ENCODE results near the gene GCN1. TPM values are rescaled to one million over a fixed set of nuclear protein-coding genes. Genes with fewer than 3 reads are reported as not detected.
A peak's percentile ranks its signal among the peaks of the same experiment; 100 is the strongest.

Gene GCN1
- total and polyA plus RNA-seq, 4 donors = 39.2 to 53.4 (median 49.3) TPM

DNA sequence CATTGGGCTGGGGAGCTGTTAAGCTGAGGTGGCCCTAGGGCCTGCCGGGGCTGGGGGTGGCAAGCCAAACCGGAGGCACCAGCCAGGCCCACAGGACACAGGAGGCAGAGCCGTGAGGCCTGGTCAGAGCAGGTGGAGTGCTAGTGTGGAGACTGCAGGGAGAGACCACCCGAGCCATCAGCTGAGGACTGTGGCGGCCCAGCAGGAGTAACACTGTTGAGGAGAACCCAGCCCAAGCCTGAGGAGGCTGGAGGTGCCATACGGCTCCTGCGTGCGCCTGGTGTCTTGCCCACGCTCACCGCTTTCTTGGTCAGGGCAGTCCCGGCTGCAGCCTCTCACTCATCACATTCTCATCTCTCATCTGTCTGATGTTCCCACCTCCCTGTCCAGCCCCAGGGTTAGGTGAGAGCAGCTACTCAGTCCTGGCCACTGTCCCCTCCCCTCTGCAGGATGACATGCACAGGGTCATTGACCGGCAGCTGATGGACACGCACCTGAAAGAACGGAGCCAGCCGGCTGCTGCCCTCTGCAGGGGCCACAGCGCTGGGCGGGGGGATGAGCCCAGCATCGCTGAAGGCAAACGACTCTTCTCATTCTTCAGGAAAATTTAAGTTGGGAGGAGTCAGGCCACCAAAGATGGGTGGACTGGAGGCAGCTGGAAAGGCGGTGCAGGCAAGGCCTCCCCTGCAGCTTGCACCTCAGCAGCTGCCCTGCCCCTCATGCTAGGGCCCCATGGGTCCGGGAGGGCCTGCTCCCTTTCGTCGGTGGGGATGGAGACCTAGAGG, 101.8 kb downstream of the GCN1 start:
- Histone ChIP-seq H3K9me3 (ENCODE audit: control insufficient read depth, insufficient read depth, low read length) (no peaks in the 10 kb centered on the region), H3K4me3 (ENCODE audit: low read depth, low read length) (no peak overlapping the region), H3K4me1 (ENCODE audit: control insufficient read depth, insufficient read depth, low read length) (peaks cover 33% of the 10 kb centered on the region), H3K36me3 (ENCODE audit: control insufficient read depth, insufficient read depth, low read length) (peaks cover 70% of the 10 kb centered on the region), H3K27ac (ENCODE audit: low read depth, low read length) (no peak overlapping the region), H3K27me3 (ENCODE audit: control insufficient read depth, insufficient read depth, low read length) (no peaks in the 10 kb centered on the region)
- WGBS (ENCODE audit: insufficient coverage) = 76% methylated on average over 23 of the region's 23 CpGs
- DNase-seq (ENCODE audit: low read depth in 4 of 6, low spot score in 6 of 6) = no peak

DNA sequence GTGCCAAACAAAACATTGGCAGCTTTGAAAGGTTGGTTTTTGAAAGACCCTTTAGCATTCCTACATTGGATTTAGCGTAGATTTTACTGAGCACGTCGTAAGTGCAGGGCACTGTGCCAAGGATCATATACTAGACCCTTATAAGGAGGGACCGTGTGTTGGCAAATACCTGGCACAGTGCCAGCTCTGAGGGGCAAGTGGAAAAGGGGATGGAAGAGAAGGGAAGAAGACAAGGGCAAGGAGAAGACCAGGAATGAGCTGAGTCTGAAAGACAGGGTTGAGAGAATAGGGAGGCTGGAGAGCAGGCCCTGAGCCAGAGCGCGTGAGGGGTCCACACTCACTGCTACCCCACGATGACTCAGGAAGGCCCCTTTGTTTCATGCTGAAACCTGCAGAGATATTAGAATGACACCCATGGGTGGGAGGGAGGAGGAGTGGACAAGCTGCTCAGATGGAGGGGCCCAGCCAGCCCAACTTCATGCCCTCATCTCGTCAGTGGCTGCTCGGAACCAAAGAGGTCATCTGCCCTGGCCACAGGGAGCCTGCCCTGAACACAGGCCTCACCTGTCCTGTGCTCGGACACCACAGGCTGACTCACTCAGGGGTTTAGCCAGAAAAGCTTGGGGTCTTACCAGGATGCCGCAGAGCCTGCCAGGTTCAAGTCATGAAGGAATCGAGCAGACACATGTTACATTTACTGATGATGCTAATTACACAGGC, 103.0 kb downstream of the GCN1 start:
- H3K27me3 ChIP-seq (ENCODE audit: control insufficient read depth, insufficient read depth, low read length) = no peaks in the 10 kb centered on the region
- peaks cover 45% of the 10 kb centered on the region for H3K4me1 ChIP-seq (ENCODE audit: control insufficient read depth, insufficient read depth, low read length)
- peaks cover 58% of the 10 kb centered on the region for H3K36me3 ChIP-seq (ENCODE audit: control insufficient read depth, insufficient read depth, low read length)
- no peak overlapping the region for H3K4me3 ChIP-seq (ENCODE audit: low read depth, low read length)
- DNase-seq (ENCODE audit: low read depth in 4 of 6, low spot score in 6 of 6) = no peak
- no peak overlapping the region for H3K27ac ChIP-seq (ENCODE audit: low read depth, low read length)
- no peaks in the 10 kb centered on the region for H3K9me3 ChIP-seq (ENCODE audit: control insufficient read depth, insufficient read depth, low read length)
- 71% methylated on average over 12 of the region's 12 CpGs for WGBS (ENCODE audit: insufficient coverage)

DNA sequence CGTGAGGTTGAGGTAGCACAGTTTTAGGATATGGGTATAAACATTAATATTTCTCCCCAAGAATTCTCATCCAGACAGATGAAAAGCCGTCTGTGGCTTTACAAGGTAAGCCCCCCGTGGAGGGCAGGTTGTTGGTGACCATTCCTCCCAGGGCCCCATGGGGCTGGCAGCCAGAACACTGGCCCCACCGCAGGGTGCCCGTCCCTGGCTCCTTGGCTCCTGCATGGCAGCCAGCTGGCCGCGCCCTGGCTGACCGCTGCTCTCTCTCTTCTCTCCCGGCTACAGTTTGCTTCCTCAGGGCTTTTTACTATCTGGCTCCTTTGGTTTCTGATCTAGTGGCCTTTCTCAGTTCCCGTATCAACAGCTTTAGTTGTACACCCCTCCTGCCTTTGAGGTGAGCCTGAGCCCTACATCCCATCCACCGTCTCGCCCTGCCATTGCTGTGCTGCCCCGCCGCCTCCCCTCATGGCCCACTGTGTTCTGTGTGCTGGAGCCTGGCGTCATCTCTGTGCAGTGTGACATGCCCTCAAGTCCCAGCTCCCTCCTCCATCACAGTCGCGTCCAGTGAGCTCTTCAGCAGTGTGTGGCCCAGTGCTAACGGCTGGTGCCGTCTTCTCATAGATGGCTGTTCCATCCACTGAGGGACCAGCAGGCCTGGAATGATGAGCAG, 103.8 kb downstream of the GCN1 start:
- Histone ChIP-seq H3K36me3 (ENCODE audit: control insufficient read depth, insufficient read depth, low read length) (peaks cover 53% of the 10 kb centered on the region), H3K4me1 (ENCODE audit: control insufficient read depth, insufficient read depth, low read length) (peaks cover 45% of the 10 kb centered on the region), H3K9me3 (ENCODE audit: control insufficient read depth, insufficient read depth, low read length) (no peaks in the 10 kb centered on the region), H3K4me3 (ENCODE audit: low read depth, low read length) (no peak overlapping the region), H3K27ac (ENCODE audit: low read depth, low read length) (no peak overlapping the region), H3K27me3 (ENCODE audit: control insufficient read depth, insufficient read depth, low read length) (no peaks in the 10 kb centered on the region)
- WGBS (ENCODE audit: insufficient coverage) = 74% methylated on average over 18 of the region's 19 CpGs
- DNase-seq (ENCODE audit: low read depth in 4 of 6, low spot score in 6 of 6) = no peak

DNA sequence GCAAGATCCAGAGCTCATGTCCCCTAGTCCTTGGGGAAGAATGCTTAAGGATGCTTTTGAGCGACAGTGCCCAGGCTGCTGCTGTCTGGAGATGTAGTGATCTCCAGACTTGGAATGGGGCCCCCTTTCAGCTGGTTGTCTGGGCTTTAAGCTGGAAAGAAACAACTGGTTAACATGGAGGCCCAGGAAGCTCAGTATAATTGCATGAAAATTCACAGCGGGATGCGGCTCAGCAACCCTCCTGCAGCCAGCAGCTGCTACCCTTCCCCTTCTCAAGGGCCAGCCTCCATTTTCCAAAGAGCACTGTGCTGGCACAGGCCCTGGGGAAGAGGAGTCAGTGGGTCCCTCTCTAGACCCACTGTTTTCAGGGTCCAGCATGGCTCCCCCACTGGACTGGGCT, 104.3 kb downstream of the GCN1 start:
- no peaks in the 10 kb centered on the region for H3K9me3 ChIP-seq (ENCODE audit: control insufficient read depth, insufficient read depth, low read length)
- no peaks in the 10 kb centered on the region for H3K27me3 ChIP-seq (ENCODE audit: control insufficient read depth, insufficient read depth, low read length)
- peaks cover 42% of the 10 kb centered on the region for H3K4me1 ChIP-seq (ENCODE audit: control insufficient read depth, insufficient read depth, low read length)
- H3K36me3 ChIP-seq (ENCODE audit: control insufficient read depth, insufficient read depth, low read length) = peaks cover 47% of the 10 kb centered on the region
- no peak overlapping the region for H3K4me3 ChIP-seq (ENCODE audit: low read depth, low read length)
- DNase-seq (ENCODE audit: low read depth in 4 of 6, low spot score in 6 of 6) = no peak
- no peak overlapping the region for H3K27ac ChIP-seq (ENCODE audit: low read depth, low read length)
- WGBS (ENCODE audit: insufficient coverage) = 52% methylated on average over 3 of the region's 3 CpGs

GRCh38 chr12:120089796-120090195, 104.7 kb downstream of the GCN1 start:
- Histone ChIP-seq H3K4me3 (ENCODE audit: low read depth, low read length) (no peak overlapping the region), H3K9me3 (ENCODE audit: control insufficient read depth, insufficient read depth, low read length) (no peaks in the 10 kb centered on the region), H3K36me3 (ENCODE audit: control insufficient read depth, insufficient read depth, low read length) (peaks cover 48% of the 10 kb centered on the region), H3K27me3 (ENCODE audit: control insufficient read depth, insufficient read depth, low read length) (no peaks in the 10 kb centered on the region), H3K27ac (ENCODE audit: low read depth, low read length) (no peak overlapping the region), H3K4me1 (ENCODE audit: control insufficient read depth, insufficient read depth, low read length) (peaks cover 39% of the 10 kb centered on the region)
- no peak for DNase-seq (ENCODE audit: low read depth in 4 of 6, low spot score in 6 of 6)
- 85% methylated on average over 2 of the region's 2 CpGs for WGBS (ENCODE audit: insufficient coverage)

GRCh38 chr12:120089105-120089504, 105.4 kb downstream of the GCN1 start:
- H3K4me3 ChIP-seq (ENCODE audit: low read depth, low read length) = no peak overlapping the region
- 48% methylated on average over 8 of the region's 8 CpGs for WGBS (ENCODE audit: insufficient coverage)
- no peak overlapping the region for H3K27ac ChIP-seq (ENCODE audit: low read depth, low read length)
- peaks cover 44% of the 10 kb centered on the region for H3K36me3 ChIP-seq (ENCODE audit: control insufficient read depth, insufficient read depth, low read length)
- no peaks in the 10 kb centered on the region for H3K9me3 ChIP-seq (ENCODE audit: control insufficient read depth, insufficient read depth, low read length)
- no peak for DNase-seq (ENCODE audit: low read depth in 4 of 6, low spot score in 6 of 6)
- H3K27me3 ChIP-seq (ENCODE audit: control insufficient read depth, insufficient read depth, low read length) = no peaks in the 10 kb centered on the region
- peaks cover 33% of the 10 kb centered on the region for H3K4me1 ChIP-seq (ENCODE audit: control insufficient read depth, insufficient read depth, low read length)

- Histone ChIP-seq H3K27ac (ENCODE audit: low read depth, low read length) (peak overlapping the region; percentile 87), H3K36me3 (ENCODE audit: control insufficient read depth, insufficient read depth, low read length) (peaks cover 30% of the 10 kb centered on the region), H3K4me1 (ENCODE audit: control insufficient read depth, insufficient read depth, low read length) (peaks cover 18% of the 10 kb centered on the region), H3K4me3 (ENCODE audit: low read depth, low read length) (peak overlapping the region; percentile 53), H3K27me3 (ENCODE audit: control insufficient read depth, insufficient read depth, low read length) (no peaks in the 10 kb centered on the region), H3K9me3 (ENCODE audit: control insufficient read depth, insufficient read depth, low read length) (no peaks in the 10 kb centered on the region)
- DNase-seq (ENCODE audit: low read depth in 4 of 6, low spot score in 6 of 6) = peak; percentile 93 to 100 (median 98)
- WGBS (ENCODE audit: insufficient coverage) = under 1% methylated on average over 55 of the region's 55 CpGs
These were observed 107.5 kb downstream of the GCN1 start for GRCh38 chr12:120086801-120087621.

- no CpG with 5 or more reads among the region's 6 CpGs for WGBS (ENCODE audit: insufficient coverage)
- DNase-seq (ENCODE audit: low read depth in 4 of 6, low spot score in 6 of 6) = no peak
- Histone ChIP-seq H3K9me3 (ENCODE audit: control insufficient read depth, insufficient read depth, low read length) (no peaks in the 10 kb centered on the region), H3K4me1 (ENCODE audit: control insufficient read depth, insufficient read depth, low read length) (peaks cover 18% of the 10 kb centered on the region), H3K36me3 (ENCODE audit: control insufficient read depth, insufficient read depth, low read length) (peaks cover 24% of the 10 kb centered on the region), H3K27ac (ENCODE audit: low read depth, low read length) (no peak overlapping the region), H3K4me3 (ENCODE audit: low read depth, low read length) (peak overlapping the region; percentile 53), H3K27me3 (ENCODE audit: control insufficient read depth, insufficient read depth, low read length) (no peaks in the 10 kb centered on the region)
These were observed 108.4 kb downstream of the GCN1 start for GRCh38 chr12:120085920-120086645.

Measured in spinal cord (tissue), 10 donors.